Cardiac fibroblast (primary cell): Measurements from ENCODE around the gene PPP1CB.
A peak's percentile ranks its signal among the peaks of the same experiment; 100 is the strongest.

ENCODE experiments used
- DNase-seq, 2 donors: peaks; one replicate each; pipeline versions ENCODE4 v3.0.0 to v3.0.0-alpha.2; 2010; ENCODE audit warnings: low read depth in 2 of 2
- H3K4me3 ChIP-seq, 2 donors: replicated peaks in 1 of 2; 1 replicate in 1 of 2; 2 replicates in 1 of 2; pipeline ENCODE4 v1.5.1; 2011; ENCODE audit warnings: low read depth in 2 of 2, low read length in 2 of 2, mild to moderate bottlenecking in 2 of 2, moderate library complexity in 1 of 2
- TF ChIP-seq, protein P1 (sequence below): IDR thresholded peaks from one replicate; pipeline ENCODE4 v1.5.1; 2011; ENCODE audit warnings: low read depth, mild to moderate bottlenecking, low read length, inconsistent platforms

The PPP1CB gene

DNA sequence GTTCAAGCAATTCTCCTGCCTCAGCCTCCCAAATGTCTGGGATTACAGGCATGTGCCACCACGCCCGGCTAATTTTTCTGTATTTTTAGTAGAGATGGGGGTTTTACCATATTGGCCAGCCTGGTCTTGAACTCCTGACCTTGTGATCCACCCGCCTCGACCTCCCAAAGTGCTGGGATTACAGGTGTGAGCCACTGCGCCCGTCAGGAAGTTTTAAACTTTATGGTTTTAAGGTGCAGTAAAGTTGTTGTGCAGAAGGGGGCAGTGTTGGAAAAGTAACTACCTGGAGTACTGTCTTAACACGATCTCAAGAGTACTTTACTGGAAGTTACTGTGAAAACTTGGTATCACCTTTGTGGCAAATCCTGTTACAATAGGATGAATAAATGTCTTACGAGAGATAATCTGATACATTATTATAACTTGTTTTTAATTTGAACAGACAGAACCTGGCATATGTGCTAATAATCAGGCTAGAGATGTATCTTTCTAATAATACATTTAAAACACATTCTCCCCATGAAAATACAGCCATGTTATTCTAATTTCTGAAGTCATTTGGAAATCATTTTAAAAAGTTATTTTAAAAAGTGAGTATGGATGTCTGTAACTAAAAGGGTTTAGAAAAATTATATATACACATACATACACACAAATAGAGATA, 69.8 kb downstream of the PPP1CB start:
- peak; percentile 73 to 82 for DNase-seq
- TF ChIP-seq, protein P1, sequence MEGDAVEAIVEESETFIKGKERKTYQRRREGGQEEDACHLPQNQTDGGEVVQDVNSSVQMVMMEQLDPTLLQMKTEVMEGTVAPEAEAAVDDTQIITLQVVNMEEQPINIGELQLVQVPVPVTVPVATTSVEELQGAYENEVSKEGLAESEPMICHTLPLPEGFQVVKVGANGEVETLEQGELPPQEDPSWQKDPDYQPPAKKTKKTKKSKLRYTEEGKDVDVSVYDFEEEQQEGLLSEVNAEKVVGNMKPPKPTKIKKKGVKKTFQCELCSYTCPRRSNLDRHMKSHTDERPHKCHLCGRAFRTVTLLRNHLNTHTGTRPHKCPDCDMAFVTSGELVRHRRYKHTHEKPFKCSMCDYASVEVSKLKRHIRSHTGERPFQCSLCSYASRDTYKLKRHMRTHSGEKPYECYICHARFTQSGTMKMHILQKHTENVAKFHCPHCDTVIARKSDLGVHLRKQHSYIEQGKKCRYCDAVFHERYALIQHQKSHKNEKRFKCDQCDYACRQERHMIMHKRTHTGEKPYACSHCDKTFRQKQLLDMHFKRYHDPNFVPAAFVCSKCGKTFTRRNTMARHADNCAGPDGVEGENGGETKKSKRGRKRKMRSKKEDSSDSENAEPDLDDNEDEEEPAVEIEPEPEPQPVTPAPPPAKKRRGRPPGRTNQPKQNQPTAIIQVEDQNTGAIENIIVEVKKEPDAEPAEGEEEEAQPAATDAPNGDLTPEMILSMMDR: peak; percentile 61
- no peak overlapping the region for H3K4me3 ChIP-seq

DNA sequence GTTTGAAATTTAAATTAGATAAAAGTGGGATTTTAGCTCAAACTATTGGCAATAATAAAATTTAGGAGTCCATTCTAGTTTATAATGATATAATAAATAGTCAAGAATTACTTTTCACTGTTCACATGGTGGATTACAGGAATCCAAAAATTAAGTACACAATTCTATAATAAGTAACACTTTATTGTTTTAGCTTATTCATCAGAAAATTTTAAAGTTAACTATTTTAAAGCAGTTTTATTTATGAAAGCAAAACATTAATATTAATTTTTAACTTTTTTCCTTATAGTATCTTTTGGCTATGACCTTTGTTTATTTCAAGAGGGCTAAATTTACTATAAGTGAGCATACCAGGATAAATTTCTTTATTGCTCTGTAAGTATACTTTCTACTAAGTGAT, 70.4 kb downstream of the PPP1CB start:
- TF ChIP-seq, protein P1: no peak
- no peak overlapping the region for H3K4me3 ChIP-seq
- no peak for DNase-seq

DNA sequence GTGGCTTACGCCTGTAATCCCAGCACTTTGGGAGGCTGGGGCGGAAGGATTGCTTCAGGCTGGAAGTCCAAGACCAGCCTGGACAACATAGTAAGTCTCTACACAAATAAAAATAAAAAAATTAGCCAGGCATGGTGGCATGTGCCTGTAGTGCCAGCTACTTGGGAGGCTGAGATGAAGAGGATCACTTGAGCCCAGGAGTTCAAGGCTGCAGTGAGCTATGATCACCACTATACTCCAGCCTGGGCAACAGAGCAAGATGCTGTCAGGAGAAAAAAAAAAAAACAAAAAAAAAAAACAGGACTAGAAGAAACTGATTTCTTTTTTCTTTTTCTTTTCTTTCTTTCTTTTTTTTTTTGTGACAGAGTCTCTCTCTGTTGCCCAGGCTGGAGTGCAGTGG, 72.6 kb downstream of the PPP1CB start:
- TF ChIP-seq, protein P1: no peak
- H3K4me3 ChIP-seq: no peak overlapping the region
- no peak for DNase-seq

DNA sequence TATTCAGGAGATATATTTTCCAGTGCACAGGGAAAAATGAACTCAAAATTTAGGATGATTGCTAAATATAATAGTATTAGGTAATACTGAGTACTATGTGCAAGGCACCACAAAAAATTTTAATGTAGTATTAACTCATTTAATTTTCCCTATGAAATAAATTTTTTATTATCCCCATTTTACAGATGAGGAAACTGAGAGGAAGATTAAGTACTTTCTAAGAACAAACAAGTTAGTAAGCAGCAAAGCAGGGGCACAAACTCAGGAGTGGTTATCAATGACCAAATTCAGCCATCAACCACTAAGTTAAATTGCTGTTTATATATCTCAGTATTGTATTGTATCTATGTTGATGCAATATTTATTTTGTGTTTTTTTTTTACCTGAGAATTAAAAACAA, 73.2 kb downstream of the PPP1CB start:
- DNase-seq: no peak
- TF ChIP-seq, protein P1: no peak
- no peak overlapping the region for H3K4me3 ChIP-seq

DNA sequence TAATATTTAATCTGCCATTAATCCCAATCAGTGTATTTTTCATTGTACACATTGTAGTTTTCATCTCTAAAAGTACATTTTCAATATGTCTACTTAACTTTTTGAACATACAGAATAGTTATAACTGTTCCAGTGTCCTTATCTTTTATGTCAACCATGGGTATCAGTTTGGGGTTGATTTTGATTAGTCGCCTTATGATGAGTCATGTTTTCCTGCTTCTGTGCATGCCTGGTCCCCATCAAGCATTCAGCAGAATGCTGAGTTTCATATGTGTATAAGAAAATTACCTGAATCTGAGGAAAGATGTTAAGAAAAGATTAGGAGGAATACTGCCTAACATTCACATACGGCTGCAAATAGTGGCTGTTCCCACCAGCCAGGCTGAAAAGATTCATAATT, 76.8 kb downstream of the PPP1CB start:
- peak in 1 of 2 donors; percentile 4 for DNase-seq
- TF ChIP-seq, protein P1: no peak
- no peak overlapping the region for H3K4me3 ChIP-seq

DNA sequence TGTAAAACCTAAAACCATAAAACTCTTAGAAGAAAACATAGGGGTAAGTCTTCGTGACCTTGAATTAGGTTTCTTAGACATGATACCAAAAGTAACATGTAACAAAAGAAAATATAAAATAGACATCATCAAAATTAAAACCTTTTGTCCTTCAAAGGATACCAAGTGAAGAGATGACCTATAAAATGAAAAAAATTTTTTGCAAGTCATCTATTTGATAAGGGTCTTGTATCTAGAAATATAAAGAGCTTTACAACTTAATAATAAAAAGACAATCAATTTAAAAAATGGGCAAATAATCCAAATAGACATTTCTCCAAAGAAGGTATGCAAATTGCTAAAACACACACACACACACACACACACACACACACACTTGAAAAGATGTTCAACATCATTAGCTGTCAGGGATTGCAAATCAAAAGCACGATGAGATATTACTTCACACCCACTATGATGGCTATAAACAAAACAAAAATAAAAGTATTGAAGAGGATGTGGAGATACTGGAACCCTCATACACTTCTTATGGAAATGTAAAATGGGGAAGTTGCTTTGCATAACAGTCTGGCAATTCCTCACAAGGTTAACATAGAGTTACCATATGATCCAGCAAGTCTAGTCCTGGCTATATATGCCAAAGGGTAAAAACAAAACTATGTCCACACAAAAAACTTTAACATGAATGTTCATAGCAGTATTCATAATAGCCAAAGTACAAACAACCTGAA, 82.3 kb downstream of the PPP1CB start:
- TF ChIP-seq, protein P1: no peak
- H3K4me3 ChIP-seq: no peak overlapping the region
- no peak for DNase-seq
